Lower leg skin (tissue), 4 donors: ENCODE results near the gene NMU. TPM values are rescaled to one million over a fixed set of nuclear protein-coding genes. Genes with fewer than 3 reads are reported as not detected.
"Not testable (repeated sequence)": the region's sequence is repeated elsewhere in the genome, so short reads cannot be mapped to it uniquely, and the experiment has no call there.

ENCODE experiments used
- DNase-seq, 2 donors: peaks; one replicate each; pipeline ENCODE4 v3.0.0-alpha.2; 2019; ENCODE audit warnings: low spot score in 2 of 2
- H3K4me3 ChIP-seq: fragments of 200-600 bp; sonication (generic); 2 replicates; pipeline ENCODE4 v1.5.1; 2017; ENCODE audit warnings: mild to moderate bottlenecking, low read depth; ENCODE audit not compliant: poor library complexity, severe bottlenecking
- POLR2A ChIP-seq, 2 donors: fragments of 450-650 bp; IDR thresholded peaks; one replicate each; pipeline ENCODE4 v1.6.1; 2016 to 2017; ENCODE audit warnings: antibody characterized with exemption in 2 of 2, mild to moderate bottlenecking in 1 of 2, moderate library complexity in 1 of 2
- WGBS, 2 donors: methylation state at CpG; one replicate each; pipeline ENCODE4 v1.1.5; 2018; 5-methylcytosine and 5-hydroxymethylcytosine counted together
- intact Hi-C: fragments of 100-400 bp; cut with DNase I; formaldehyde crosslinking; loops from one replicate; pipeline ENCODE4 v1.15.0; 2023; ENCODE audit warnings: low total_unique reads
- total RNA-seq, 4 donors: library from RNA; depleted of rRNA; stranded (reverse); fragments of >200 nt; gene quantifications; one replicate each; pipeline ENCODE4 v1.1.0, GENCODE V29; 2016
- TF ChIP-seq, protein P1 (sequence below), 3 donors: fragments of 450-650 bp; IDR thresholded peaks; one replicate each; pipeline ENCODE4 v1.5.1; 2016; ENCODE audit warnings: antibody characterized with exemption in 3 of 3, mild to moderate bottlenecking in 3 of 3, moderate library complexity in 2 of 3

Gene NMU
- total RNA-seq, 4 donors from 2014 or later = 21.7 to 30.3 (median 26.7) TPM

DNA sequence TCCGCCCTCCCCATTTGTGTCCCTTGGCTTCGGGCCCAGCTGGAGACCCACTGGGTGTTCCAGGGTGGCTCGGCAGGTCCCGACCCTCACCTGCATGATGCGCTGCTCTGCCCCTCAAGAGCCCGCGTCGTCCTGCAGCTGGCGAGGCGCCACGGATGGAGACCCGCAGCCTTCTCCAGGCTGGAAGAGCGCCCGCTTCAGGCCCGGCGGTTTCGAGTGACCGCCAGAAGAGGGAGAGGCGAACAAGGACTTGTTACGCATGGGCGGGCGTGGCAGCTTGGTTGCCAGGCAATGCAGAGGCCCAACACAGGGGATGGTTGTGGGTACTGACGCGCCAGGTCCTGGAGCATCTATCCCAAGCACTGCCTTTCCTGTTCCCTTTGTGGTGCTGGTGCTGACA is 44.1 kb downstream of the NMU start, which contains the start of gene PDCL2:
Gene PDCL2 (minus strand): TSS at position 232 of the 400 bp plus-strand sequence. CDS start 136 bp downstream, at position 96.
- WGBS, 2 donors = 94 to 95% methylated on average over 22 to 24 of the region's 24 CpGs
- no peak within 1 kb of the TSS for H3K4me3 ChIP-seq
- TF ChIP-seq POLR2A (IDR thresholded peaks at IDR 0.05) = no peak
- DNase-seq = no peak
- intact Hi-C loops = no loop called here

DNA sequence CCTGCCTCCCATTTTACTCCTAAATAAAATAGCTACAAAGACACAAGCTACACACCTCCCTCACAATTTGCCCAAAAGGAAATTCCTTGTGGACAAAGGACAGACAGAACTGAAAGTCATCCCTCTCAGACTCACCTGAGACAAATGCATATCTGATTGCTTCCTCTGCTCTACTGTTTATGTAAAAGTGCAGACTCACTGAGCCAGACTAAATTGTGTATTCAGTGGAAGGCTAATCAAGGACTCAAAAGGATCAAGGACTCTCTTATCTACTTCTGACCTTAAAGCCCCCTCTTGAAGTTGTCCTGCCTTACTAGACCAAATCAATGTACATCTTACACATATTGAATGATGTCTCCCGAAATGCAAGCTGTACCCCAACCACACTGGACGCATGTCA is 47.9 kb downstream of the NMU start:
- 89% methylated on average over 2 of the region's 2 CpGs for WGBS, 2 donors
- intact Hi-C loops = no loop called here
- no peak for DNase-seq
- no peak overlapping the region for H3K4me3 ChIP-seq
- no peak for TF ChIP-seq POLR2A (IDR thresholded peaks at IDR 0.05)
- TF ChIP-seq, protein P1, sequence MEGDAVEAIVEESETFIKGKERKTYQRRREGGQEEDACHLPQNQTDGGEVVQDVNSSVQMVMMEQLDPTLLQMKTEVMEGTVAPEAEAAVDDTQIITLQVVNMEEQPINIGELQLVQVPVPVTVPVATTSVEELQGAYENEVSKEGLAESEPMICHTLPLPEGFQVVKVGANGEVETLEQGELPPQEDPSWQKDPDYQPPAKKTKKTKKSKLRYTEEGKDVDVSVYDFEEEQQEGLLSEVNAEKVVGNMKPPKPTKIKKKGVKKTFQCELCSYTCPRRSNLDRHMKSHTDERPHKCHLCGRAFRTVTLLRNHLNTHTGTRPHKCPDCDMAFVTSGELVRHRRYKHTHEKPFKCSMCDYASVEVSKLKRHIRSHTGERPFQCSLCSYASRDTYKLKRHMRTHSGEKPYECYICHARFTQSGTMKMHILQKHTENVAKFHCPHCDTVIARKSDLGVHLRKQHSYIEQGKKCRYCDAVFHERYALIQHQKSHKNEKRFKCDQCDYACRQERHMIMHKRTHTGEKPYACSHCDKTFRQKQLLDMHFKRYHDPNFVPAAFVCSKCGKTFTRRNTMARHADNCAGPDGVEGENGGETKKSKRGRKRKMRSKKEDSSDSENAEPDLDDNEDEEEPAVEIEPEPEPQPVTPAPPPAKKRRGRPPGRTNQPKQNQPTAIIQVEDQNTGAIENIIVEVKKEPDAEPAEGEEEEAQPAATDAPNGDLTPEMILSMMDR (IDR thresholded peaks at IDR 0.05) = no peak

DNA sequence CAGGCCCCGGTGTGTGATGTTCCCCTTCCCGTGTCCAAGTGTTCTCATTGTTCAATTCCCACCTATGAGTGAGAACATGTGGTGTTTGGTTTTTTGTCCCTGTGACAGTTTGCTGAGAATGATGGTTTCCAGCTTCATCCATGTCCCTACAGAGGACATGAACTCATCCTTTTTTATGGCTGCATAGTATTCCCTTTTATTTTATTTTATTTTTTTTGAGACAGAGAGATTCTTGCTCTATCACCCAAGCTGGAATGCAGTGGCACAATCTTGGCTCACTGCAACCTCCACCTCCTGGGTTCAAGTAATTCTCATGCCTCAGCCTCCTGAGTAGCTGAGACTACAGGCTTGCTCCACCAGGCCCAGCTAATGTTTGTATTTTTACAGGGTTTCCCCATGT is 53.3 kb downstream of the NMU start:
- H3K4me3 ChIP-seq, intact Hi-C loops, DNase-seq: not testable (repeated sequence)
- WGBS, 2 donors = 100% methylated on average over 2 of the region's 2 CpGs

DNA sequence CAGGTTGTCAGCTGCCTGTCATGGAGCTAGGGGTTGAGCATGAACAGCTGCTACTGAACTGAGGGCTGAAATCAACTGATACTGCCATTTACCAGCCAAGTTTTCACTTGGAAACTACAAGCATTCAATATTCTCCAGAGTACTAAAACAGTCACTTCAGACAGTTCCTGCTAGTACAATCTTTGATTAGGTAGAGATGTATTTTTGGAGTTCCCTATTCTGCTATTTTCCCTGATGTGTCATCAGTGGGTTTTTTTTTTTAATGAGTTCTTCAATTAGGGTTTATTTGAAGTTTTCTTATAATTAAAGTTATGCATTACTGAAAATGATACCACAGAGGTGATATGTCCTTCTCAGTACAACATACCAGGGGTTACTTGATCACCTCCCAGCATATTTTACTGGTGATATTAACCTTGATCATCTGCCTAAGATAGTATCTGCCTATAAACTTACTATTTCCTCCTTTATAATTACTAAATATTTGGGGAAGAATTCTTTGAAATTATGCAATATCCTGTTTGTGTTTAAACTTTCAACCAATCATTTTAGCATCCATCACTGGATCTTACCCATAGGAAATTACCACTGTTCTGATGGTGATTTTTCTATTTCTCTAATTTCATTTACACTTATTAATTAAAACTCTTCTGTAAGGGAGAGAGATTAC is 57.6 kb downstream of the NMU start:
- H3K4me3 ChIP-seq = no peak overlapping the region
- DNase-seq = no peak
- no peak for TF ChIP-seq POLR2A (IDR thresholded peaks at IDR 0.05)
- TF ChIP-seq, protein P1 (IDR thresholded peaks at IDR 0.05) = no peak
- intact Hi-C loops = no loop called here

DNA sequence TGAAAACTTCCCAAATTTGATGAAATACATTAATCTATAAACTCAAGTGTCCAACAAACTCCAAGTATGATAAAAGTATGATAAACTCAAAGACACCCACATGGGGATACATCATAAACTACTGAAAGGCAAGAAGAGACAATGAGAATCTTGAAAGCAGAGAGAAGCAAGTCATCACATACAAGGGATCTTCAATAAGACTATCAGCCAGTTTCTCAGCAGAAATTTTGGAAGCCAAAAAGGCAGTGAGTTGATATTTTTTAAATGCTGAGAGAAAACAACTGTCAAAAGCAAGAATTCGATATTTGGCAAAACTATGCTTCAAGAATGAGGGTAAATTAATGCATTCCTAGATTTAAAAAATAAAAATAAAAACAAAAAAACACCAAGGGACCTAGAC is 60.6 kb downstream of the NMU start:
- DNase-seq = no peak
- no peak for TF ChIP-seq POLR2A (IDR thresholded peaks at IDR 0.05)
- TF ChIP-seq, protein P1 (IDR thresholded peaks at IDR 0.05) = no peak
- intact Hi-C loops = no loop called here
- no peak overlapping the region for H3K4me3 ChIP-seq
- WGBS, 2 donors = 69 to 84% methylated on average over 1 of the region's 1 CpG

DNA sequence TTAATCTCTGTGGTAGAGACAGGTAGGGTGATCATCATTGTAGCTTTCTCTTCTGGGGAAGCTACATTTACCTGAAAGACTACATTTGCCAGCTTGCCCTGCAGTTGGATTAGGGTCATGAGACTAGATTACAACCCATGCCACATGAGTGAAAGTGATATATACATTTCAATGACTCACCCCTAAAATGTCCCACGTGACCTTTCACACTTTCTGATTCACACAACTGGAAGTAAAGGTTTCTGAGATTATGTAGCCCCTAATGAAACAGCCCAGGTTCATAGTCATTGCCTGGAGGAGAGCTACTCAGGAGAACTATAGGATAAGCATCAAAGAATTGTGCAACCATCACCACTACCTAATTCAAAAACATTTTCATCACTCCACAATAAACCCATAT is 61.8 kb downstream of the NMU start:
- no peak overlapping the region for H3K4me3 ChIP-seq
- 73 to 88% methylated on average over 1 of the region's 1 CpG for WGBS, 2 donors
- intact Hi-C loops = no loop called here
- no peak for DNase-seq
- TF ChIP-seq POLR2A (IDR thresholded peaks at IDR 0.05) = no peak
- TF ChIP-seq, protein P1 (IDR thresholded peaks at IDR 0.05) = no peak

DNA sequence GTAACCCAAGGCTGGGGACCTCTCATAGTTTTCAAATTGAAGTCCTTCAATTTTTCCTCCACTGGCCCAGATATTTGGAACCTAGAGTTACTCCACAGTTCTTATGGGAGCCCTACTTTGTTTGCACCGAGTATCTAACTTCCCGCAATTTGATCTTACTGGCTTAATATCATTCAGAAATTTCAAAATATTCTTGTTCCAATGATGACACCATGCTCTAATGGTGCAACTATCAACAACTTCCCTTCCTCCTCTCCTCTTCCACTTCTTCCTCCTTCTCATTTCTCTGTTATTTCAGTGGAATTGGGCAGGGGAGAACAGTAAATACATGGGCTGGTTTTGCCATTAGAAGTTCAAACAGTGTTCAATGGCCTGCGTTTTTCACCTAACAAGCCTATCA is 64.3 kb downstream of the NMU start:
- TF ChIP-seq POLR2A (IDR thresholded peaks at IDR 0.05) = no peak
- TF ChIP-seq, protein P1 (IDR thresholded peaks at IDR 0.05) = no peak
- 91 to 92% methylated on average over 3 of the region's 3 CpGs for WGBS, 2 donors
- no peak for DNase-seq
- H3K4me3 ChIP-seq = no peak overlapping the region
- intact Hi-C loops = no loop called here
